Panc1 (cell line): ENCODE results near the gene ART1. TPM values are rescaled to one million over a fixed set of nuclear protein-coding genes. Genes with fewer than 3 reads are reported as not detected.

Source experiments
- ATAC-seq: fragments of 200-7000 bp; cut with Tn5 transposase; 2 replicates; pipeline ENCODE4 v1.9.1; 2020; ENCODE audit warnings: mild to moderate bottlenecking, moderate library complexity
- BruUV-seq: library from RNA; stranded (reverse); fragments of 400-500 nt; replicated peaks from 2 replicates; lab custom pipeline; 2021; lab: Mats Ljungman, UMichigan
- CTCF ChIA-PET: fragments of 300-600 bp; sonication (Branson Sonifier 250); formaldehyde crosslinking; loops from one replicate; lab custom pipeline; 2022; ENCODE audit warnings: antibody characterized with exemption; lab: Charles Lee
- POLR2A ChIA-PET: fragments of 300-600 bp; sonication (Branson Sonifier 250); formaldehyde crosslinking; loops from one replicate; lab custom pipeline; 2022; ENCODE audit warnings: antibody characterized with exemption; lab: Charles Lee
- DNase-seq: peaks from one replicate; pipeline ENCODE4 v3.0.0-alpha.2; 2010; ENCODE audit warnings: low read depth, low spot score
- H3K27ac ChIP-seq: 2 replicates; pipeline ENCODE4 v1.5.1; 2011; ENCODE audit warnings: mild to moderate bottlenecking, low read length, inconsistent platforms
- H3K27me3 ChIP-seq: fragments of 200-500 bp; sonication (Bioruptor generic); 2 replicates; pipeline ENCODE4 v1.6.0; 2014; ENCODE audit warnings: low read length, inconsistent platforms; ENCODE audit not compliant: control insufficient read depth, insufficient read depth
- H3K36me3 ChIP-seq: fragments of 200-500 bp; sonication (Bioruptor generic); 2 replicates; pipeline ENCODE4 v1.5.1; 2014; ENCODE audit warnings: inconsistent platforms, mild to moderate bottlenecking, low read length, moderate library complexity; ENCODE audit not compliant: control insufficient read depth, insufficient read depth
- H3K4me1 ChIP-seq: 2 replicates; pipeline ENCODE4 v1.5.1; 2011; ENCODE audit warnings: inconsistent platforms, mild to moderate bottlenecking, low read length, moderate library complexity; ENCODE audit not compliant: control insufficient read depth, insufficient read depth
- H3K4me3 ChIP-seq, 2 experiments: 2 replicates each; pipeline ENCODE4 v1.5.1; 2011 to 2012; ENCODE audit warnings: low read depth in 2 of 2, low read length in 2 of 2, mild to moderate bottlenecking in 2 of 2, inconsistent platforms in 1 of 2, moderate library complexity in 1 of 2
- H3K9me3 ChIP-seq: fragments of 200-500 bp; sonication (Bioruptor generic); 2 replicates; pipeline ENCODE4 v1.5.1; 2014; ENCODE audit warnings: low read depth, mild to moderate bottlenecking, inconsistent platforms, low read length, moderate library complexity; ENCODE audit not compliant: control insufficient read depth, insufficient read depth
- CTCF ChIP-seq: fragments of 450-650 bp; IDR thresholded peaks from 2 replicates; pipeline ENCODE4 v1.5.1; 2017; ENCODE audit warnings: mild to moderate bottlenecking
- POLR2AphosphoS5 ChIP-seq: IDR thresholded peaks from 2 replicates; pipeline ENCODE4 v1.6.1; 2012; ENCODE audit warnings: mild to moderate bottlenecking, low read depth, low read length, moderate library complexity
- REST ChIP-seq, 2 experiments: IDR thresholded peaks; 2 replicates each; pipeline ENCODE4 v1.6.1; 2011 to 2012; ENCODE audit warnings: low read depth in 2 of 2, control low read depth in 1 of 2, low read length in 1 of 2, mild to moderate bottlenecking in 1 of 2, moderate library complexity in 1 of 2; ENCODE audit not compliant: insufficient read depth in 1 of 2
- SIN3A ChIP-seq: IDR thresholded peaks from 2 replicates; pipeline ENCODE4 v1.6.1; 2012; ENCODE audit warnings: low read depth, mild to moderate bottlenecking, low read length, moderate library complexity, borderline replicate concordance; ENCODE audit not compliant: insufficient read depth
- TCF7L2 ChIP-seq: IDR thresholded peaks from 2 replicates; pipeline ENCODE4 v1.6.1; 2011; ENCODE audit warnings: mild to moderate bottlenecking, low read depth, low read length, inconsistent platforms
- in situ Hi-C: cut with HindIII; loops from 2 replicates; pipeline ENCODE4 v1.10.0; 2016; ENCODE audit warnings: low sequenced_read_pairs, low pct_unique_long_range_greater_than_20kb
- intact Hi-C: fragments of 100-400 bp; cut with micrococcal nuclease; formaldehyde crosslinking; loops from one replicate; pipeline ENCODE4 v1.10.0; 2022; ENCODE audit not compliant: unreplicated experiment
- total RNA-seq: library from RNA; stranded (reverse); gene quantifications from one replicate; pipeline ENCODE4 v1.2.1, GENCODE V29; 2021; ENCODE audit not compliant: unreplicated experiment

ART1 gene
- total RNA-seq, 1 experiment from 2014 or later: not detected

- intact Hi-C loops: no loop called here
- CTCF ChIA-PET: no interaction called here
- DNase-seq (no peak), ATAC-seq (no peak)
- TF ChIP-seq TCF7L2: no peak
- no peak for TF ChIP-seq SIN3A
- TF ChIP-seq POLR2AphosphoS5: no peak; the same call in 1 of the 2 replicates
- no peak for TF ChIP-seq REST (IDR thresholded peaks at IDR 0.05; ENCODE audit: insufficient read depth in 1 of 2, low read depth in 2 of 2, low read length in 1 of 2)
- no peak for TF ChIP-seq CTCF
- POLR2A ChIA-PET: interaction anchor here (0.6 to 1.0 kb wide), 3 partner anchors 42 to 110 kb away, joined by 3 to 6 read pairs (median 4); no protein-coding TSS in a partner anchor
- Histone ChIP-seq H3K27me3 (no peaks in the 10 kb centered on the region), H3K9me3 (no peaks in the 10 kb centered on the region), H3K27ac (no peak overlapping the region), H3K36me3 (peaks cover 62% of the 10 kb centered on the region), H3K4me3 (no peak overlapping the region), H3K4me1 (no peaks in the 10 kb centered on the region)
- BruUV-seq: no TSS peak
- in situ Hi-C loops: loop anchor here (5.0 to 10.0 kb wide), 3 partner anchors 38 to 420 kb away; no protein-coding TSS in a partner anchor
Measured at GRCh38 chr11:3684819-3685172, 39.9 kb downstream of the ART1 start.

- in situ Hi-C loops (loop anchor here (10.0 kb wide), 1 partner anchor 419 kb away; no protein-coding TSS in a partner anchor), intact Hi-C loops (no loop called here)
- Histone ChIP-seq H3K27me3 (no peaks in the 10 kb centered on the region), H3K9me3 (no peaks in the 10 kb centered on the region), H3K4me3 (no peak overlapping the region), H3K4me1 (no peaks in the 10 kb centered on the region), H3K27ac (no peak overlapping the region), H3K36me3 (peaks cover 60% of the 10 kb centered on the region)
- POLR2A ChIA-PET: no interaction called here
- CTCF ChIA-PET: no interaction called here
- ATAC-seq (0 out of 2 replicates have a peak, but pooled peaks have one; percentile 27), DNase-seq (no peak)
- TF ChIP-seq SIN3A (no peak), TCF7L2 (no peak), CTCF (no peak), POLR2AphosphoS5 (no peak), REST (IDR thresholded peaks at IDR 0.05; ENCODE audit: insufficient read depth in 1 of 2, low read depth in 2 of 2, low read length in 1 of 2) (no peak)
- no TSS peak for BruUV-seq
Measured at GRCh38 chr11:3685923-3686322, 41.0 kb downstream of the ART1 start.
